ENCODE data around the gene SORT1.

DNA sequence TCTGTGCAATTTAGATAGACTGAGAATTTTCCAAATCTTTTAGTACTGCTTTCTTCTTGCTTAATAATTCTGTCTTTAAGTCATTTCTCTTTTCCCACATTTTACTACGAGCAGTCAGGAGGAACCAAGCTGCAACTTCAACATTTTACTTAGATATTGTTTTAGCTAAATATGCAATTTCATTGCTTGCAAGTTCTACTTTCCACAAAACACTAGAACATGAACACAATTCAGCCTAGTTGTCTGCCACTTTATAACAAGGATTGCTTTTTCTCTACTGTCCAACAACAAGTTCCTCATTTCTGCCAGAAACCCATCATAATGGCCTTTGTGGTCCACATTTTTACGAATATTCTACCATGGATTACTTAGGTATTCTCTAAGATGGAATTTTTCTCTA lies 36.6 kb downstream of the SORT1 start:
- TF ChIP-seq, protein P1, sequence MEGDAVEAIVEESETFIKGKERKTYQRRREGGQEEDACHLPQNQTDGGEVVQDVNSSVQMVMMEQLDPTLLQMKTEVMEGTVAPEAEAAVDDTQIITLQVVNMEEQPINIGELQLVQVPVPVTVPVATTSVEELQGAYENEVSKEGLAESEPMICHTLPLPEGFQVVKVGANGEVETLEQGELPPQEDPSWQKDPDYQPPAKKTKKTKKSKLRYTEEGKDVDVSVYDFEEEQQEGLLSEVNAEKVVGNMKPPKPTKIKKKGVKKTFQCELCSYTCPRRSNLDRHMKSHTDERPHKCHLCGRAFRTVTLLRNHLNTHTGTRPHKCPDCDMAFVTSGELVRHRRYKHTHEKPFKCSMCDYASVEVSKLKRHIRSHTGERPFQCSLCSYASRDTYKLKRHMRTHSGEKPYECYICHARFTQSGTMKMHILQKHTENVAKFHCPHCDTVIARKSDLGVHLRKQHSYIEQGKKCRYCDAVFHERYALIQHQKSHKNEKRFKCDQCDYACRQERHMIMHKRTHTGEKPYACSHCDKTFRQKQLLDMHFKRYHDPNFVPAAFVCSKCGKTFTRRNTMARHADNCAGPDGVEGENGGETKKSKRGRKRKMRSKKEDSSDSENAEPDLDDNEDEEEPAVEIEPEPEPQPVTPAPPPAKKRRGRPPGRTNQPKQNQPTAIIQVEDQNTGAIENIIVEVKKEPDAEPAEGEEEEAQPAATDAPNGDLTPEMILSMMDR (conservative IDR thresholded peaks at IDR 0.05; ENCODE audit: low read length): no peak
- no peak for TF ChIP-seq EZH2phosphoT487 (IDR thresholded peaks at IDR 0.05; ENCODE audit: borderline replicate concordance, low read depth, low read length)
